MM.1S (cell line): ENCODE results near the gene CSRNP3.

Experiments used
- EZH2 ChIP-seq: fragments of 300-600 bp; sonication (generic); optimal IDR thresholded peaks from 2 replicates; pipeline ENCODE3; 2017; ENCODE audit warnings: low read depth, mild to moderate bottlenecking, antibody characterized with exemption, low read length, mixed read lengths
- TF ChIP-seq, protein P1 (sequence below): fragments of 300-600 bp; sonication (generic); IDR thresholded peaks from 2 replicates; pipeline ENCODE4 v1.5.1; 2016; ENCODE audit warnings: antibody characterized with exemption, low read length, mixed read lengths

DNA sequence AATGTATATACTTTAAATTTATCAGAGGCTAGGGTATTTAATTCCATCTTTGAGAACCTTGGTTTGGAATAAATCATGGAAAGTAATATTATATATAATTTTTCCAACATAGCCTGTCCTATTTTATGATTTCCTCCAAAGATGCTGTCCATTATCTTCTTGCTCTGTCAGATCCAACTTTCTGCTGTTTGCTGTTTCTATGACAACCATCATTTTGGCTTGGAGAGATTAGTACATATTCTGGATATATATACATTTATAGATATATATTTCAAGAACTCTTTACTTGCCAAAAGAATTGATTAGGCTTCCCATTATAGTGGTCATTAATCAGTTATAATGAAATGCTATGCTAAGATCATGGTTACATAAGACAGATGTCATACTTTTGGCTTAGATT, 31.3 kb downstream of the CSRNP3 start:
- TF ChIP-seq, protein P1, sequence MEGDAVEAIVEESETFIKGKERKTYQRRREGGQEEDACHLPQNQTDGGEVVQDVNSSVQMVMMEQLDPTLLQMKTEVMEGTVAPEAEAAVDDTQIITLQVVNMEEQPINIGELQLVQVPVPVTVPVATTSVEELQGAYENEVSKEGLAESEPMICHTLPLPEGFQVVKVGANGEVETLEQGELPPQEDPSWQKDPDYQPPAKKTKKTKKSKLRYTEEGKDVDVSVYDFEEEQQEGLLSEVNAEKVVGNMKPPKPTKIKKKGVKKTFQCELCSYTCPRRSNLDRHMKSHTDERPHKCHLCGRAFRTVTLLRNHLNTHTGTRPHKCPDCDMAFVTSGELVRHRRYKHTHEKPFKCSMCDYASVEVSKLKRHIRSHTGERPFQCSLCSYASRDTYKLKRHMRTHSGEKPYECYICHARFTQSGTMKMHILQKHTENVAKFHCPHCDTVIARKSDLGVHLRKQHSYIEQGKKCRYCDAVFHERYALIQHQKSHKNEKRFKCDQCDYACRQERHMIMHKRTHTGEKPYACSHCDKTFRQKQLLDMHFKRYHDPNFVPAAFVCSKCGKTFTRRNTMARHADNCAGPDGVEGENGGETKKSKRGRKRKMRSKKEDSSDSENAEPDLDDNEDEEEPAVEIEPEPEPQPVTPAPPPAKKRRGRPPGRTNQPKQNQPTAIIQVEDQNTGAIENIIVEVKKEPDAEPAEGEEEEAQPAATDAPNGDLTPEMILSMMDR: no peak
- no peak for TF ChIP-seq EZH2
